ENCODE measurements around the gene COMMD10. TPM values are rescaled to one million over a fixed set of nuclear protein-coding genes. Genes with fewer than 3 reads are reported as not detected.
A peak's percentile ranks its signal among the peaks of the same experiment; 100 is the strongest.
"Not testable (repeated sequence)": the region's sequence is repeated elsewhere in the genome, so short reads cannot be mapped to it uniquely, and the experiment has no call there.

COMMD10 gene
- total RNA-seq, 2 experiments from 2014 or later = 21.7 to 24.4 TPM

DNA sequence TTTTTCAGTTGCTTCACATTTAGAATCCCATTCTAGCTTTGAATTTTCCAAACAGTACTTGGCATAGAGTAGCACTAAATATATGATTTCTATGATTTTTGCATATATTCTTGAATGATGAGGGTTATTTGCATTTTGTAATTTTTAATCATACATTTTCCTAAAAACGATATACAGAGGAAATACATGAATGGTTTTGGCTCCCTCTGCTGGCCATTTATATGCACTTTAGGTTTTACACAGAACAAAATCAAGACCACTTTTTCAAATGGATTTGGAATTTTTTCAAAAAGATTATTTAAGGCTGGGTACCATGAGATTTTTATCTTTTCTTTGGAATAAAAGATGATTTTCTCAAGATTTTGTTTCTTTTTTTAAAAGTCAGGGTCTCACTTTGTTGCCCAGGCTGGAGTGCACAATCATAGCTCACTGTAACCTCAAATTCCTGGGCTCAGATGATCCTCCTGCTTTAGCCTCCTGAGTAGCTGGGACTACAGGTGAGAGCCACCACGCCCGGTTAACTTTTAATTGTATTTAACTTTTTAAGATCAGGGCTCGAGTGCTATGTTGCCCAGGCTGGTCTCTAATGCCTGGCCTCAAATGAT, 16.7 kb upstream of the COMMD10 start:
- ATAC-seq (no peak), DNase-seq (peak; percentile 62)
- POLR2A ChIA-PET = no interaction called here
- H3K4me1 Mint-ChIP-seq (ENCODE audit: low read depth) = peaks cover 4% of the 10 kb centered on the region
- H3K9me3 Mint-ChIP-seq (ENCODE audit: insufficient read depth) = no peaks in the 10 kb centered on the region
- H3K36me3 Mint-ChIP-seq (ENCODE audit: low read depth) = no peaks in the 10 kb centered on the region
- no peak overlapping the region for H3K27ac Mint-ChIP-seq
- H3K4me3 Mint-ChIP-seq = no peak overlapping the region
- CTCF ChIA-PET = interaction anchor here (0.7 to 2.0 kb wide), 11 partner anchors 8 to 759 kb away, joined by 3 to 12 read pairs (median 3); partner anchors contain the start of gene TMED7
- H3K27me3 Mint-ChIP-seq (ENCODE audit: low read depth) = peaks cover 34% of the 10 kb centered on the region

GRCh38 chr5:116071211-116071610, 13.6 kb upstream of the COMMD10 start:
- CTCF ChIA-PET = no interaction called here
- Mint-ChIP-seq H3K27me3 (ENCODE audit: low read depth) (peaks cover 22% of the 10 kb centered on the region), H3K4me1 (ENCODE audit: low read depth) (peaks cover 16% of the 10 kb centered on the region), H3K4me3 (no peak overlapping the region), H3K36me3 (ENCODE audit: low read depth) (no peaks in the 10 kb centered on the region), H3K27ac (no peak overlapping the region), H3K9me3 (ENCODE audit: insufficient read depth) (no peaks in the 10 kb centered on the region)
- no peak for DNase-seq
- POLR2A ChIA-PET = no interaction called here
- ATAC-seq = no peak

- Mint-ChIP-seq H3K27me3 (ENCODE audit: low read depth) (peaks cover 11% of the 10 kb centered on the region), H3K4me3 (no peak overlapping the region), H3K27ac (no peak overlapping the region), H3K36me3 (ENCODE audit: low read depth) (no peaks in the 10 kb centered on the region), H3K4me1 (ENCODE audit: low read depth) (peaks cover 20% of the 10 kb centered on the region), H3K9me3 (ENCODE audit: insufficient read depth) (no peaks in the 10 kb centered on the region)
- ChIA-PET POLR2A (no interaction called here), CTCF (no interaction called here)
- DNase-seq (no peak), ATAC-seq (no peak)
Observed at GRCh38 chr5:116075191-116075831, 9.5 kb upstream of the COMMD10 start.

DNA sequence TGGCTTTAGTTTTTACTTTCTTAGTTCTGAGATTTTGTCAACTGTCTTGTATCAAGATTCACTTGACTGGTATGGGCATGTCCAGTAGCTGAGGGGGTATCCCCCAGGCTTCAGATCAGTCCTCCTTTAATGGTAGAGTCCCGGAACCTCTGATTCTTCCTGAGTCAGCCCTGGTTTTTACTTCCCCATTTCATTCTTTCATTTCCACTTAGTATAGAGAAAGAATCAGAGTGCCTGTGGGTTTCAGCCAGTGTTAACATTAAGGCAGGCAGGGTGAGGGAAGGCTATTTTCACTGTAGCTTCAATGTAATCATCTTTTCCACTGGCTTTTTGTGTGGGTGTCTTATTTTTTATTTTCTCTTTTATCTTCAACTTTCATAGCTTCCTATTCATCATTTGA, 8.3 kb upstream of the COMMD10 start:
- H3K4me3 Mint-ChIP-seq = no peak overlapping the region
- POLR2A ChIA-PET = no interaction called here
- ATAC-seq = no peak

DNA sequence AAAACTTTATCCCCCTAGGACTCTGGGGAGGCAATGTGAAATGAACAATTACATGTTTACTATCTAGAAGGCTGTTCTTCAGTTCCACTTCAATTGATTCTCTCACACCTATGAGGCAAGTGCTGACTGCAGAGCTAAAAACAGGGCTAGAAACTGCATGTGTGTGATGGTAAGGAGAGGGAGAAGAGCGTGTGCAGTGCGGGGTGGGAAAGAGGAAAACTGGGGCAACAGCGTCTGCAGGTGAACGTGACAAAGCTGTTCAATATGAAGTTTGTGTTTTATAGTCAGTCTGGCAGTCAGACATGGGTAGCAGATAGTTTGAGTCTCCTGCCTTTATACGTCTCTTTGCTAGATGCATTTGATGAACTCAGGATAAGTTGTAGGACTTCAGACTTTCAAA, 6.6 kb upstream of the COMMD10 start:
- Mint-ChIP-seq H3K27ac (no peak overlapping the region), H3K36me3 (ENCODE audit: low read depth) (peaks cover 4% of the 10 kb centered on the region), H3K9me3 (ENCODE audit: insufficient read depth) (no peaks in the 10 kb centered on the region), H3K4me3 (no peak overlapping the region), H3K27me3 (ENCODE audit: low read depth) (no peaks in the 10 kb centered on the region), H3K4me1 (ENCODE audit: low read depth) (peaks cover 24% of the 10 kb centered on the region)
- DNase-seq (no peak), ATAC-seq (no peak)
- CTCF ChIA-PET = interaction anchor here (0.9 kb wide), 1 partner anchor 10 kb away, joined by 3 read pairs; no protein-coding TSS in a partner anchor
- POLR2A ChIA-PET = no interaction called here

More for the DNA sequence above, 8.3 kb upstream of the COMMD10 start:
- Mint-ChIP-seq H3K4me1 (ENCODE audit: low read depth) (peaks cover 20% of the 10 kb centered on the region), H3K27ac (no peak overlapping the region), H3K27me3 (ENCODE audit: low read depth) (peaks cover 7% of the 10 kb centered on the region), H3K36me3 (ENCODE audit: low read depth) (no peaks in the 10 kb centered on the region), H3K9me3 (ENCODE audit: insufficient read depth) (no peaks in the 10 kb centered on the region)
- DNase-seq = no peak
- CTCF ChIA-PET = interaction anchor here (1.0 to 1.4 kb wide), 3 partner anchors 8 to 61 kb away, joined by 3 to 12 read pairs (median 4); no protein-coding TSS in a partner anchor

DNA sequence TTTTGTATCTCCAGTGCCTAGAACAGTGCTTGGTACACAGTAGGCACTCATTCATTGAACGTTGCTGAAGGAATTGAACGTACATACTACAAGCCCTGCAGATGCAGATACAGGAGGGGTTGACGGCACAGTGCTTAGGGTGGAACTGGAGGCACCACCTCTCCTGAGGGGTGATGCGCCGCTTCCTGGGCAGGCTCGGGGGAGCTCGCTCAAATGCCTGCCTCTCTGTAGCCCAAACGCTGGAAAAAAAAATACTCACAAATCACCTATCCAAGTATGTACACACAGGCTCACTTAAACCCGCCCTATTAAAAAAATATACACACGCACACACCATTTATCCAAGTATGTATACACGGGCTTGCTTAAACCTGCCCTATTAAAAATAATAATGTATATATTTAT, 536 bp upstream of the COMMD10 start:
- peaks cover 25% of the 10 kb centered on the region for H3K36me3 Mint-ChIP-seq (ENCODE audit: low read depth)
- no peaks in the 10 kb centered on the region for H3K27me3 Mint-ChIP-seq (ENCODE audit: low read depth)
- ATAC-seq (peak; percentile 36), DNase-seq (peak; percentile 51)
- CTCF ChIA-PET = interaction anchor here (1.7 kb wide), 1 partner anchor 52 kb away, joined by 6 read pairs; no protein-coding TSS in a partner anchor
- H3K27ac Mint-ChIP-seq = peak overlapping the region; percentile 90
- peaks cover 32% of the 10 kb centered on the region for H3K4me1 Mint-ChIP-seq (ENCODE audit: low read depth)
- POLR2A ChIA-PET = no interaction called here
- H3K4me3 Mint-ChIP-seq = peak overlapping the region; percentile 85
- H3K9me3 Mint-ChIP-seq (ENCODE audit: insufficient read depth) = no peaks in the 10 kb centered on the region

DNA sequence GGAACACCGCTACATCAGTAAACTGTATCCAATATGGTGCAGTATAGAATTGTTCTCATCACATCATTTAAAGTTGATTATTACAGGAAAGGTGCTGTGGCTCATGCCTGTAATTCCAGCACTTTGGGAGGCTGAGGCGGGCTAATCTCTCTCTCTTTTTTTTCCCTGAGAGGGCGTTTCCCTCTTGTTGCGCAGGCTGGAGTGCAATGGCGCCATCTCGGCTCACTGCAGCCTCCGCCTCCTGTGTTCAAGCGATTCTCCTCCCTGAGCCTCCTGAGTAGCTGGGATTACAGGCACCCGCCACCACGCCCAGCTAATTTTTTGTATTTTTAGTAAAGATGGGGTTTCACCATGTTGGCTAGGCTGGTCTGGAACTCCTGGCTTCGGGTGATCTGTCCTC, 1.5 kb downstream of the COMMD10 start:
- H3K9me3 Mint-ChIP-seq (ENCODE audit: insufficient read depth); ATAC-seq; DNase-seq; H3K27me3 Mint-ChIP-seq (ENCODE audit: low read depth); POLR2A ChIA-PET; CTCF ChIA-PET: not testable (repeated sequence)
- Mint-ChIP-seq H3K4me1 (ENCODE audit: low read depth) (peaks cover 32% of the 10 kb centered on the region), H3K27ac (peak overlapping the region; percentile 58), H3K36me3 (ENCODE audit: low read depth) (peaks cover 30% of the 10 kb centered on the region), H3K4me3 (peak overlapping the region; percentile 24)

GRCh38 chr5:116088062-116088461, 3.2 kb downstream of the COMMD10 start:
- Mint-ChIP-seq H3K27ac (no peak overlapping the region), H3K27me3 (ENCODE audit: low read depth) (no peaks in the 10 kb centered on the region), H3K4me1 (ENCODE audit: low read depth) (peaks cover 28% of the 10 kb centered on the region), H3K4me3 (no peak overlapping the region), H3K36me3 (ENCODE audit: low read depth) (peaks cover 36% of the 10 kb centered on the region), H3K9me3 (ENCODE audit: insufficient read depth) (no peaks in the 10 kb centered on the region)
- CTCF ChIA-PET = no interaction called here
- DNase-seq = no peak
- POLR2A ChIA-PET = no interaction called here
- ATAC-seq = no peak

DNA sequence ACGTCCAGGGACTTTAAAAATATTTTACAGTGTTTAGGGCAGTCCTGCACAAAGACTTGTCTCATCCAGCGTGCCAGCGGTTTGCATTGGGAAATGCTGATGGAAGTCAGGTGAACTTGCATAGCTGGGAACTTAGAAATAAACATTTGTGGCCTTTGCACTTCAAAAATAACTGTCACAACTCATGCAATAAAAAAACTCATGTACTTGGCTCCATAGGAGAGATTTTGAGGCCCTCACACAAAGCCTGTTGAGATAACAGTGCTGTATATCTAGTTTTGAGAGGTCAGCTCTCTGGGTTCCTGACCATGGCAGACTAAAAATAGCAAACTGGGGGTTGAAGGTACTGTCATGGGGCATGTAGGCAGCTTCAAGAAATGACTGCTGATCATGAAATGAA, 5.5 kb downstream of the COMMD10 start:
- Mint-ChIP-seq H3K4me1 (ENCODE audit: low read depth) (peaks cover 19% of the 10 kb centered on the region), H3K36me3 (ENCODE audit: low read depth) (peaks cover 45% of the 10 kb centered on the region), H3K27ac (no peak overlapping the region), H3K9me3 (ENCODE audit: insufficient read depth) (no peaks in the 10 kb centered on the region), H3K27me3 (ENCODE audit: low read depth) (no peaks in the 10 kb centered on the region), H3K4me3 (no peak overlapping the region)
- DNase-seq (no peak), ATAC-seq (no peak)
- ChIA-PET POLR2A (no interaction called here), CTCF (no interaction called here)

- Mint-ChIP-seq H3K4me3 (no peak overlapping the region), H3K4me1 (ENCODE audit: low read depth) (peaks cover 12% of the 10 kb centered on the region), H3K27ac (no peak overlapping the region), H3K9me3 (ENCODE audit: insufficient read depth) (no peaks in the 10 kb centered on the region), H3K27me3 (ENCODE audit: low read depth) (no peaks in the 10 kb centered on the region), H3K36me3 (ENCODE audit: low read depth) (peaks cover 48% of the 10 kb centered on the region)
- no peak for ATAC-seq
- DNase-seq = no peak
- POLR2A ChIA-PET = no interaction called here
- CTCF ChIA-PET = no interaction called here
Observed at GRCh38 chr5:116091416-116091815, 6.6 kb downstream of the COMMD10 start.

DNA sequence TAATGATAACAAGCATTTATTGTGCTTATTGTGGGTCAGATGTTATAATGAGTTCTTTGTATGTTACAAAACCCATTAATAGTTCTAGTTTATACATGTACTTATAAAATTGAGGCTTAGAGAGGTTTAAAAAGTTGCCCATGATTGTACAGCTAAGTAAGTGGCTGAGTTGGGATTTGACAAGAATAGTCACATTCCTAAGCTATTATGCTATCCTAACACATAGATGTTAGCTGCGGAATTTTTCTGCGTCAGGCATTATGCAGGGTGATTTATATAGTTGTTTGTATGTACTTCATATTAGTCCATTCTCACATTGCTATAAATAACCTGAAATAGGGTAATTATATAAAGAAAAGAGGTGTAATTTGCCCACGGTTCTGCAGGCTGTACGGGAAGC, 12.5 kb downstream of the COMMD10 start:
- ChIA-PET POLR2A (no interaction called here), CTCF (no interaction called here)
- no peak overlapping the region for H3K4me3 Mint-ChIP-seq
- ATAC-seq (no peak), DNase-seq (no peak)
- peaks cover 50% of the 10 kb centered on the region for H3K36me3 Mint-ChIP-seq (ENCODE audit: low read depth)
- no peak overlapping the region for H3K27ac Mint-ChIP-seq
- H3K9me3 Mint-ChIP-seq (ENCODE audit: insufficient read depth) = no peaks in the 10 kb centered on the region
- no peaks in the 10 kb centered on the region for H3K27me3 Mint-ChIP-seq (ENCODE audit: low read depth)
- H3K4me1 Mint-ChIP-seq (ENCODE audit: low read depth) = no peaks in the 10 kb centered on the region

DNA sequence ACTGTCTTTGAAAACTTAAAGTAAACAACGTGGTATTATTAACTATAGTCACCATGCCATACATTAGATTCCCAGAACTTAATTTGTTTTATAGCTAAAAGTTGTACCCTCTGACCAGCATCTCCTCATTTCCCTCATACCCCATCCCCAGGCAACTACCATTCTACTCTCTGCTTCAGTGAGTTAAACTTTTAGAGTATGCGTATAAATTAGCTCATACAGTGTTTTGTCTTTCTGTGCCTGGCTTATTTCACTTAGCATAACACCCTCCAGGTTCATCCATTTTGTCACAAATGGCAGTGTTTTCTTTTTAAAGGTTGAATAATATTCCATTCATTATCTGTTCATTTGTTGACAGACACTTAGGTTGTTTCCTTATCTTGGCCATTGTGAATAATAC, 14.2 kb downstream of the COMMD10 start:
- ChIA-PET CTCF (no interaction called here), POLR2A (no interaction called here)
- no peaks in the 10 kb centered on the region for H3K4me1 Mint-ChIP-seq (ENCODE audit: low read depth)
- peaks cover 43% of the 10 kb centered on the region for H3K36me3 Mint-ChIP-seq (ENCODE audit: low read depth)
- no peak overlapping the region for H3K4me3 Mint-ChIP-seq
- DNase-seq (no peak), ATAC-seq (no peak)
- H3K27me3 Mint-ChIP-seq (ENCODE audit: low read depth) = no peaks in the 10 kb centered on the region
- no peaks in the 10 kb centered on the region for H3K9me3 Mint-ChIP-seq (ENCODE audit: insufficient read depth)
- no peak overlapping the region for H3K27ac Mint-ChIP-seq

All from activated CD8-positive, alpha-beta T cell treated with anti-CD3 and anti-CD28 coated beads, Interleukin-2, amount 10 ng/mL, durations not matched to agents 7 days and 5 days (primary cell).